OCI-M2 (cell line): ENCODE measurements around the gene DUT.

Experiments used
- DNase-seq: peaks from one replicate; lab custom pipeline; 2025; ENCODE audit not compliant: unreplicated experiment; lab: John Stamatoyannopoulos, UW

Gene DUT

GRCh38 chr15:48367483-48367882, 36.3 kb downstream of the DUT start:
- no peak for DNase-seq

- no peak for DNase-seq
Measured at GRCh38 chr15:48370460-48370859, 39.2 kb downstream of the DUT start.

- no peak for DNase-seq
Measured at GRCh38 chr15:48371550-48371949, 40.3 kb downstream of the DUT start.

GRCh38 chr15:48371961-48372360, 40.7 kb downstream of the DUT start:
- no peak for DNase-seq

GRCh38 chr15:48373821-48374451, 42.7 kb downstream of the DUT start:
- no peak for DNase-seq

- DNase-seq, result no peak
Measured at GRCh38 chr15:48374472-48374871, 43.2 kb downstream of the DUT start.

- no peak for DNase-seq
Measured at GRCh38 chr15:48375767-48376166, 44.5 kb downstream of the DUT start.

- no peak for DNase-seq
Measured at GRCh38 chr15:48380198-48380597, 49.0 kb downstream of the DUT start.

GRCh38 chr15:48381861-48382260, 50.6 kb downstream of the DUT start:
- no peak for DNase-seq

- no peak for DNase-seq
Measured at GRCh38 chr15:48383031-48383430, 51.8 kb downstream of the DUT start.

GRCh38 chr15:48384616-48385015, 53.4 kb downstream of the DUT start:
- no peak for DNase-seq

- no peak for DNase-seq
Measured at GRCh38 chr15:48385031-48385830, 54.0 kb downstream of the DUT start.

- DNase-seq, result no peak
Measured at GRCh38 chr15:48388016-48388851, 57.0 kb downstream of the DUT start.

- DNase-seq, result no peak
Measured at GRCh38 chr15:48388910-48389309, 57.7 kb downstream of the DUT start.

GRCh38 chr15:48389691-48390143, 58.5 kb downstream of the DUT start:
- DNase-seq, result no peak

- DNase-seq, result no peak
Measured at GRCh38 chr15:48391950-48392349, 60.7 kb downstream of the DUT start.

- DNase-seq, result no peak
Measured at GRCh38 chr15:48392356-48392755, 61.1 kb downstream of the DUT start.
